VCaP (cell line): ENCODE data around the gene PHKG2.

ENCODE experiments used
- H3K27ac ChIP-seq: fragments of 450-650 bp; 2 replicates; pipeline ENCODE4 v1.5.1; 2017
- CTCF ChIP-seq: fragments of 450-650 bp; conservative IDR thresholded peaks from 2 replicates; pipeline ENCODE4 v1.5.1; 2017; ENCODE audit warnings: mild to moderate bottlenecking, moderate library complexity

Gene PHKG2

GRCh38 chr16:30721606-30722005 lies 26.6 kb upstream of the PHKG2 start:
- no peak overlapping the region for H3K27ac ChIP-seq
- TF ChIP-seq CTCF = no peak

DNA sequence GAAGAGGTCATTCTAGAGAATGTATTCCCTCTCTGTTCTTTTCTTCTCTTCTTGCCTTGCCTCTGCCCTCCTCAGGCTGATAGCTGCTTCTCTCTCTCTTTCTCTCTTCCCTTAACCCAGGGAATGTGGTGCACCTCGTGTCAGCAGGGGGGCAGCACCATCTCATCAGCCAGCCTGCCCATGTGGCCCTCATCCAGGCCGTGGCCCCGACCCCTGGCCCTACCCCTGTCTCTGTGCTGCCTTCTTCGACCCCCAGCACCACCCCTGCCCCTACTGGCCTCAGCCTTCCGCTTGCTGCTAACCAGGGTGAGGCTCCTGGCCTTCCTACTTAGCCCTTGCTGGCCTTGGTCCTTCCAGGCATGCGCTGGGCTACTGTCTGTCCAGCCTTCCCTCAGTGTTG lies 25.8 kb upstream of the PHKG2 start:
- no peak for TF ChIP-seq CTCF
- H3K27ac ChIP-seq = no peak overlapping the region

GRCh38 chr16:30722916-30723315 lies 25.3 kb upstream of the PHKG2 start:
- TF ChIP-seq CTCF = no peak
- no peak overlapping the region for H3K27ac ChIP-seq

- TF ChIP-seq CTCF = no peak
Measured at GRCh38 chr16:30723725-30724355, 24.4 kb upstream of the PHKG2 start.

DNA sequence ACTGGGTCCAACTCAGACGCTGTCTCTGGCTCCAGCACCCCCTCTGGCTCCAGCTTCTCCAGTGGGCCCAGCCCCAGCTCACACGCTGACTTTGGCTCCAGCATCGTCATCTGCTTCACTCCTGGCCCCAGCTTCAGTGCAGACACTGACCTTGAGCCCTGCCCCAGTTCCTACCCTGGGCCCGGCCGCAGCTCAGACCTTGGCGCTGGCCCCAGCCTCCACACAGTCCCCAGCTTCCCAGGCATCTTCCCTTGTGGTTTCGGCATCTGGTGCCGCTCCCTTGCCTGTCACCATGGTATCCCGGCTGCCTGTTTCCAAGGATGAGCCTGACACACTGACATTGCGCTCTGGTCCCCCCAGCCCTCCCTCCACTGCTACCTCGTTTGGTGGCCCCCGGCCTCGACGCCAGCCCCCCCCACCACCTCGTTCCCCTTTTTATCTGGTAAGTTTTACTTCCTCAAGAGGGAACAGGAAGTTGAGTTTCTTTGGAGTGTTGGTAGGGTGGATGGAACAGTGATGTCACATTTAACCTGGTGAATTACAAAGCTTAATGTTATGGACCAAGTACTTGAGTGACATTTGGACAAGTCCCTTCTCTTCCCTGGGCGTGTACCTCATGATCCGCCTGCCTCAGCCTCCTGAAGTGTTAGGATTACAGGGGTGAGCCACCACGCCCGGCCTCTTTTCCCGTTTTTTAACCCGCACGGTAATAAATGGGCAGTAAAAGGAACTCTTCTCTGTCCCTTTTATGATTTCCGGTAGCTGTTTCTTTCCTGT lies 23.4 kb upstream of the PHKG2 start:
- TF ChIP-seq CTCF = no peak
- no peak overlapping the region for H3K27ac ChIP-seq

More at GRCh38 chr16:30723725-30724355, 24.4 kb upstream of the PHKG2 start:
- no peak overlapping the region for H3K27ac ChIP-seq

GRCh38 chr16:30725418-30725792 lies 22.8 kb upstream of the PHKG2 start:
- TF ChIP-seq CTCF = no peak
- no peak overlapping the region for H3K27ac ChIP-seq

DNA sequence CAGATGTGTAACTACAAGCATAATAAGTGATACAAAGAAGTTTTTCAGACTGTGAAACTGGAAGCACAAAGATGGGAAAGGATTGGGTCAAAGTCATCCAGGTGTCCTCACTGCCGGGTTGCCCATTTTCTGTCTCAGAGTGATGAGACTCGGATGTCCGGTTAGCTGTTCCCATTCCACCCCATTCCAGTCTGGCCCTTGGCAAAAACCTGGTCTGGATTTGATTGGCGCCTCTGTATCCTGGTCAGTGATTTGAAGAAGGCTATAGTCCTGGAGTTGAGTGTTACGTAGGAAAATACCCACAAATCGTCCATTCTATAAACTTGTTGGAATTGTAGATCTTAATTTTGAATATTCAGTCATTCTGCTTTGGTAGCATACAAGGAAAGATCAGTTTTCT lies 19.9 kb upstream of the PHKG2 start:
- no peak overlapping the region for H3K27ac ChIP-seq
- no peak for TF ChIP-seq CTCF
